Mesenchymal stem cell (in vitro differentiated cells and primary cell): ENCODE results near the gene HSPA9. TPM values are rescaled to one million over a fixed set of nuclear protein-coding genes. Genes with fewer than 3 reads are reported as not detected.

Experiments used
- DNase-seq: peaks from one replicate; pipeline ENCODE4 v3.0.0-alpha.2; 2013
- H2AFZ ChIP-seq: one replicate; pipeline ENCODE4 v1.6.1; 2013; ENCODE audit warnings: low read depth, mild to moderate bottlenecking, control low read depth, inconsistent platforms, low read length, moderate library complexity
- H2AK5ac ChIP-seq: 2 replicates; pipeline ENCODE4 v1.6.1; 2013; ENCODE audit warnings: low read length, moderate library complexity, mild to moderate bottlenecking, inconsistent platforms; ENCODE audit not compliant: severe bottlenecking
- H2BK120ac ChIP-seq: one replicate; pipeline ENCODE4 v1.6.1; 2013; ENCODE audit warnings: low read depth, mild to moderate bottlenecking, inconsistent platforms, low read length, moderate library complexity
- H2BK12ac ChIP-seq, 2 experiments: one replicate each; pipeline ENCODE4 v1.6.1; 2013; ENCODE audit warnings: inconsistent platforms in 2 of 2, low read length in 2 of 2, mild to moderate bottlenecking in 2 of 2, moderate library complexity in 2 of 2, control low read depth in 1 of 2
- H2BK15ac ChIP-seq: one replicate; pipeline ENCODE4 v1.6.1; 2013; ENCODE audit warnings: mild to moderate bottlenecking, low read depth, inconsistent platforms; ENCODE audit not compliant: poor library complexity, severe bottlenecking
- H2BK5ac ChIP-seq: 2 replicates; pipeline ENCODE4 v1.6.1; 2013; ENCODE audit warnings: low read depth, mild to moderate bottlenecking, low read length, control low read depth, inconsistent platforms; ENCODE audit not compliant: poor library complexity, severe bottlenecking
- H3K14ac ChIP-seq, 2 experiments: one replicate each; pipeline ENCODE4 v1.6.1; 2013; ENCODE audit warnings: inconsistent platforms in 2 of 2, low read length in 2 of 2, control low read depth in 1 of 2, mild to moderate bottlenecking in 1 of 2, moderate library complexity in 1 of 2
- H3K18ac ChIP-seq, 2 experiments: one replicate each; pipeline ENCODE4 v1.6.1; 2013; ENCODE audit warnings: inconsistent platforms in 2 of 2, low read length in 2 of 2, control low read depth in 1 of 2, low read depth in 1 of 2, mild to moderate bottlenecking in 1 of 2
- H3K23ac ChIP-seq, 2 experiments: one replicate each; pipeline ENCODE4 v1.6.1; 2013; ENCODE audit warnings: inconsistent platforms in 2 of 2, low read length in 2 of 2, mild to moderate bottlenecking in 2 of 2, moderate library complexity in 2 of 2, control low read depth in 1 of 2
- H3K27ac ChIP-seq: 2 replicates; pipeline ENCODE4 v1.5.1; 2013; ENCODE audit warnings: mild to moderate bottlenecking, moderate library complexity, low read length, control low read depth, inconsistent platforms; ENCODE audit not compliant: poor library complexity, severe bottlenecking
- H3K27me3 ChIP-seq, 2 experiments: 2 replicates each; pipeline versions ENCODE4 v1.6.1 to v1.7.0; 2013; ENCODE audit warnings: low read length in 2 of 2, mild to moderate bottlenecking in 2 of 2, moderate library complexity in 2 of 2, control low read depth in 1 of 2, inconsistent platforms in 1 of 2; ENCODE audit not compliant: control insufficient read depth in 1 of 2, insufficient read depth in 1 of 2
- H3K36me3 ChIP-seq, 2 experiments: 2 replicates each; pipeline versions ENCODE4 v1.6.1 to v1.7.0; 2013; ENCODE audit warnings: low read length in 2 of 2, control low read depth in 1 of 2, inconsistent platforms in 1 of 2, low read depth in 1 of 2, mild to moderate bottlenecking in 1 of 2; ENCODE audit not compliant: insufficient read depth in 2 of 2, control insufficient read depth in 1 of 2
- H3K4ac ChIP-seq, 2 experiments: one replicate each; pipeline ENCODE4 v1.6.1; 2013; ENCODE audit warnings: inconsistent platforms in 2 of 2, low read length in 2 of 2, mild to moderate bottlenecking in 2 of 2, moderate library complexity in 2 of 2, control low read depth in 1 of 2, low read depth in 1 of 2
- H3K4me1 ChIP-seq: 2 replicates; pipeline ENCODE4 v1.6.1; 2013; ENCODE audit warnings: low read depth, low read length, control low read depth; ENCODE audit not compliant: control insufficient read depth, insufficient read depth
- H3K4me2 ChIP-seq: 2 replicates; pipeline ENCODE4 v1.6.1; 2013; ENCODE audit warnings: low read length, mild to moderate bottlenecking, inconsistent platforms; ENCODE audit not compliant: poor library complexity, severe bottlenecking
- H3K4me3 ChIP-seq, 2 experiments: 2 replicates each; pipeline versions ENCODE4 v1.5.1 to v1.7.0; 2013; ENCODE audit warnings: low read length in 2 of 2, mild to moderate bottlenecking in 2 of 2, control low read depth in 1 of 2, low read depth in 1 of 2; ENCODE audit not compliant: insufficient read depth in 1 of 2
- H3K79me1 ChIP-seq: replicated peaks from 2 replicates; pipeline ENCODE4 v1.6.1; 2013; ENCODE audit warnings: mild to moderate bottlenecking, control low read depth, low read length, inconsistent platforms; ENCODE audit not compliant: poor library complexity, severe bottlenecking
- H3K9ac ChIP-seq: 2 replicates; pipeline ENCODE4 v1.7.0; 2013; ENCODE audit warnings: mild to moderate bottlenecking, low read length, moderate library complexity
- H3K9me3 ChIP-seq: 2 replicates; pipeline ENCODE4 v1.7.0; 2013; ENCODE audit warnings: mild to moderate bottlenecking, low read length; ENCODE audit not compliant: control insufficient read depth
- H4K8ac ChIP-seq: one replicate; pipeline ENCODE4 v1.6.1; 2013; ENCODE audit warnings: inconsistent platforms, mild to moderate bottlenecking, low read length, moderate library complexity
- H4K91ac ChIP-seq: one replicate; pipeline ENCODE4 v1.6.1; 2013; ENCODE audit warnings: mild to moderate bottlenecking, low read length, inconsistent platforms
- WGBS: methylation state at CpG from one replicate; pipeline ENCODE4 v1.1.7; 2013; ENCODE audit warnings: mixed read lengths; 5-methylcytosine and 5-hydroxymethylcytosine counted together
- polyA plus RNA-seq, 2 experiments: library from polyadenylated mRNA; stranded (reverse); fragments of 200-250 nt; gene quantifications; one replicate each; pipeline ENCODE4 v1.2.3, GENCODE V29; 2013

HSPA9 gene
- polyA plus RNA-seq (2013, experiment 1 of 2), result 157 TPM
- 152 TPM for polyA plus RNA-seq (2013, experiment 2 of 2)

DNA sequence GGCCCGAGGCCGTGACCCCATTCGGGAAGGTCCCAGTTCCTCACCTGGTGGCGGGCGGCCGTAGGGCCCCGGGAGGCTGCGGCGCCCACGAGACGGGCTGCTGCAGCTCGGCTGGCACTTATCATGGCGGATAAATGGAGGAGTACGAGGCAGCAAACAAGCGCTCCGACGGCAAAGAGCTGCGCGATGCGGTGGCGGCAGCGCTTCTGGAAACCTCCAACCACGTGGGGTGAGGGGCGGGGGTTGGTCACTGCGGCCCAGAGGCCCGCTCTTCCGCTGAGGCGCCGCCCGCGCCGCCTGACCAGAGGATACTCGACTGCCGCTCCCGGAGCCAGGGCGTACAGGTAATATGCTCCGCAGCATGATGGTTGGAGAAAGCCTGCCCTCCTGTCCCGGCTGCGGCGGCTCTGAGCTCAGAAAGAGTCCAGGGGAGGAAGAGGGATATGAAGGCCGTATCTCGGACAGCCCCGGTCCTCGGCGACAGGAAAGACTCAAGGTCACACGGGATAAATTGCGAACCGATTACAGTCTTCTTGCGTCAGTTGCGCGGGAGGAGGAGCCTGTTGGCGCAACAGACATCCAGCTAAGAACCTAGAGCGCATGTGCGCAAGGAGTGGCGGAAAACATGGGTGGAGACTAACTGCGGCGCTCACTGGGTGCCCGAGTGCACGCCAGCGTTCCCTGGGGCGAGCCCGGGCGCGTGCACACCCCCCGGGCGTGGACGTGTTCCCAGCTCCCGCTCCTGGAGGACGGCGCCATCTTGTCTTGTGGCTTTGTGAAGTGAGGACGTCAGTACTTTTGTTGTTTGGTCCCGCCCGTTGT lies at the start of gene HSPA9:
HSPA9 (minus strand) TSS at position 208 of the 822 bp plus-strand sequence; CDS start at position 125, 83 bp downstream.
- peak within 1 kb of the TSS; percentile 100 for H2BK5ac ChIP-seq
- no peaks in the 10 kb centered on the region for H3K27me3 ChIP-seq
- H2BK120ac ChIP-seq, result peak within 1 kb of the TSS; percentile 98
- peak; percentile 100 for DNase-seq
- peak within 1 kb of the TSS; percentile 96 to 98 for H3K4ac ChIP-seq
- H2AK5ac ChIP-seq, result peak within 1 kb of the TSS; percentile 97
- peak within 1 kb of the TSS; percentile 14 to 81 for H2BK12ac ChIP-seq
- peaks cover 25 to 34% of the 10 kb centered on the region in 2 experiments for H3K36me3 ChIP-seq
- H4K8ac ChIP-seq, result peak within 1 kb of the TSS; percentile 95
- peaks cover 4% of the 10 kb centered on the region for H3K79me1 ChIP-seq
- H3K4me1 ChIP-seq, result peaks cover 5% of the 10 kb centered on the region
- H2AFZ ChIP-seq, result peak within 1 kb of the TSS; percentile 53
- H3K27ac ChIP-seq, result peak within 1 kb of the TSS; percentile 99
- H3K9ac ChIP-seq, result peak within 1 kb of the TSS; percentile 100
- peak within 1 kb of the TSS; percentile 90 to 98 for H3K4me3 ChIP-seq
- peak within 1 kb of the TSS; percentile 95 to 97 for H3K18ac ChIP-seq
- WGBS, result under 1% methylated on average over 73 of the region's 73 CpGs
- H3K4me2 ChIP-seq, result peak within 1 kb of the TSS; percentile 92
- H3K23ac ChIP-seq, result peak within 1 kb of the TSS in 1 of 2 experiments; percentile 81
- peak within 1 kb of the TSS; percentile 99 for H4K91ac ChIP-seq
- H3K14ac ChIP-seq, result peak within 1 kb of the TSS in 1 of 2 experiments; percentile 86
- H2BK15ac ChIP-seq, result peak within 1 kb of the TSS; percentile 57
- H3K9me3 ChIP-seq, result no peaks in the 10 kb centered on the region

DNA sequence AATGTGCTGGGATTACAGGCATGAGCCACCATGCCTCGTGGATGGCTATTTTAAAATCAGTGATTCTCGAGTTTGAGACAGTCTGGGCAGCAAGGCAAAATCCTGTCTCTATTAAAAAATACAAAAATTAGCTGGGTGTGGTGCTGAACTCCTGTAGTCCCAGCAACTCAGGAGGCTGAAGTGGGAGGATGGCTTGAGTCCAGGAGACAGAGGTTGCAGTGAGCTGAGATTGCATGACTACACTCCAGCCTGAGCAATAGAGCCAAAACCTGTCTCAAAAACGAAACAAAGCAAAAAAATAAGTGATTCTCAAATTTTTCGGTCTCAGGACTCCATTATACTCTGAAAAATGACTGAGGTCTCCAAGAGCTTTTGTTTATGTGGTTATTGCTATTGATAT lies 47.9 kb upstream of the HSPA9 start:
- H3K4me1 ChIP-seq, result no peaks in the 10 kb centered on the region
- H3K4me2 ChIP-seq, result no peak overlapping the region
- no peak overlapping the region for H2AK5ac ChIP-seq
- H3K27me3 ChIP-seq, result no peaks in the 10 kb centered on the region
- no peak overlapping the region for H2BK120ac ChIP-seq
- no peak overlapping the region for H4K91ac ChIP-seq
- no peak overlapping the region for H3K14ac ChIP-seq
- H3K4ac ChIP-seq, result no peak overlapping the region
- H2BK5ac ChIP-seq, result no peak overlapping the region
- H3K27ac ChIP-seq, result no peak overlapping the region
- peak overlapping the region; percentile 58 for H3K9ac ChIP-seq
- H2BK12ac ChIP-seq, result no peak overlapping the region
- no peak for DNase-seq
- no peaks in the 10 kb centered on the region for H3K79me1 ChIP-seq
- WGBS, result 87% methylated on average over 4 of the region's 4 CpGs
- H3K23ac ChIP-seq, result no peak overlapping the region
- no peaks in the 10 kb centered on the region for H3K9me3 ChIP-seq
- no peaks in the 10 kb centered on the region for H3K36me3 ChIP-seq
- H3K4me3 ChIP-seq, result peak overlapping the region in 1 of 2 experiments; percentile 30
- no peak overlapping the region for H4K8ac ChIP-seq
- no peak overlapping the region for H3K18ac ChIP-seq
- no peak overlapping the region for H2BK15ac ChIP-seq
- H2AFZ ChIP-seq, result no peak overlapping the region

GRCh38 chr5:138622051-138622450 lies 46.9 kb upstream of the HSPA9 start:
- Histone ChIP-seq H2BK12ac (no peak overlapping the region), H3K36me3 (no peaks in the 10 kb centered on the region)
- 37% methylated on average over 3 of the region's 4 CpGs for WGBS

DNA sequence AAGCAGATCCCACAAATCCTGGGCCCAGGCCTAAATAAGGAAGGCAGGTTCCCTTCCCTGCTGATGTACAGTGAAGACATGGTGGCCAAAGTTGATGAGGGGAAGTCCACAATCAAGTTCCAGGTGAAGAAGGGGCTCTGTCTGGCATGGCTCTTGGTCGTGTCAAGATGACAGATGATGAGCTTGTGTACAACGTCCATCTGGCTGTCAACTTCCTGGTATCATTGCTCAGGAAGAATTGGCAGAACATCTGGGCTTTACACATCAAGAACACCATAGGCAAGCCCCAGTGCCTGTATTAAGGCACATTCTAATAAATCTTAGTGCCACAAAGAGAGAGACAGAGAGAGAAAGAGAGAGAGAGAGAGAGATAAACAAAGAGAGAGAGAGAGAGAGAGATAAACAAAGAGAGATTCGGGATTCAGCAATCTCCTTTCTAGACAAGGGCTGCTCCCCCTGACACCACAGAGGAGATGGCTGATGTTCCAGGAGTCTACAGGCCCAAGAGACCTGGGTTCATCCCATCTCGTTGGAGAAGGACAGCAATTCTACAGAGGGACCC lies 45.5 kb upstream of the HSPA9 start:
- Histone ChIP-seq H3K4me1 (no peaks in the 10 kb centered on the region), H4K91ac (no peak overlapping the region), H3K4me2 (no peak overlapping the region), H4K8ac (no peak overlapping the region), H2BK12ac (no peak overlapping the region), H3K4me3 (no peak overlapping the region), H3K4ac (no peak overlapping the region), H3K18ac (no peak overlapping the region), H3K27ac (no peak overlapping the region), H2AK5ac (no peak overlapping the region), H2BK120ac (no peak overlapping the region), H3K9ac (no peak overlapping the region), H3K79me1 (no peaks in the 10 kb centered on the region), H3K14ac (no peak overlapping the region), H2BK5ac (no peak overlapping the region), H3K23ac (no peak overlapping the region), H2AFZ (no peak overlapping the region), H3K9me3 (no peaks in the 10 kb centered on the region), H3K36me3 (no peaks in the 10 kb centered on the region), H3K27me3 (no peaks in the 10 kb centered on the region), H2BK15ac (no peak overlapping the region)
- no peak for DNase-seq
- WGBS, result 79% methylated on average over 4 of the region's 4 CpGs

More at GRCh38 chr5:138622051-138622450, 46.9 kb upstream of the HSPA9 start:
- H2BK15ac ChIP-seq, result no peak overlapping the region
- no peak overlapping the region for H3K4me3 ChIP-seq
- H3K9me3 ChIP-seq, result no peaks in the 10 kb centered on the region
- H4K8ac ChIP-seq, result no peak overlapping the region
- H2BK5ac ChIP-seq, result no peak overlapping the region
- no peak for DNase-seq
- H4K91ac ChIP-seq, result no peak overlapping the region
- H3K18ac ChIP-seq, result no peak overlapping the region
- H3K27ac ChIP-seq, result no peak overlapping the region
- H3K4ac ChIP-seq, result no peak overlapping the region
- H2AK5ac ChIP-seq, result no peak overlapping the region
- H2BK120ac ChIP-seq, result no peak overlapping the region
- no peak overlapping the region for H2AFZ ChIP-seq
- H3K23ac ChIP-seq, result no peak overlapping the region
- H3K4me1 ChIP-seq, result no peaks in the 10 kb centered on the region
- no peaks in the 10 kb centered on the region for H3K27me3 ChIP-seq
- H3K9ac ChIP-seq, result no peak overlapping the region
- no peak overlapping the region for H3K14ac ChIP-seq
- no peaks in the 10 kb centered on the region for H3K79me1 ChIP-seq
- H3K4me2 ChIP-seq, result no peak overlapping the region
